Measurements from ENCODE around the gene NPPA.

DNA sequence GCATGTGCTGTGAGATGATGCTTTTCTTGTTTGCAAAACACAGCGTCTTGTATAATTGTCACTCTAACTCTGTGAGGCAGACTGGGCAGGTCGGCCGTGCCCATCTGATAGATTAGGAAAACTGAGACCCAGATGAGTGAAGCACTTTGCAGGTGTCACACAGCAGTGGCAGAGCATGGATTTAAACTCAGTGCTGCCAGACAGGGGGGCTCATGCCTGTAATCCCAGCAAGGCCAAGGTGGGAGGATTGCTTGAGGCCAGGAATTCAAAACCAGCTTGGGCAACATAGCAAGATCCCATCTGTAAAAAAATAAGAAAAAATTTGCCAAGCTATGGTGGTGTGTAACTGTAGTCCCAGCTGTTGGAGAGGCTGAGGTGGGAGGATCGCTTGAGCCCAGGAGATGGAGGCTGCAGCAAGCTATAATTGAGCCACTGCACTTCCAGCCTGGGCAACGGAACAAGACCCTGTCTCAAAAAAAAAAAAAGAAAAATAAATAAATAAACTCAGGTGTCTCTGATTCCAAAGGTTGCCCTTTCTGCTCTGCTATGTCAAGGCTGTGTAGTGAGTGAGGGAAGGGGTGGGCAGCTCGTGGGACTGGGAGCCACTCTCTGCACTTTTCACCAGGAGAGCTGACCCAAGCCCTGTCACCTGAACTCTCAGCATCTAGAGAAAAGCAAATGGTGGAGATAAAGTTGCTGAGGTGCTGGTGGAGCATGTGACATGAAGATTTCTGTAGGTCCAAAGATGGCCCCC, 44.0 kb upstream of the NPPA start:
- TF ChIP-seq, protein P1, sequence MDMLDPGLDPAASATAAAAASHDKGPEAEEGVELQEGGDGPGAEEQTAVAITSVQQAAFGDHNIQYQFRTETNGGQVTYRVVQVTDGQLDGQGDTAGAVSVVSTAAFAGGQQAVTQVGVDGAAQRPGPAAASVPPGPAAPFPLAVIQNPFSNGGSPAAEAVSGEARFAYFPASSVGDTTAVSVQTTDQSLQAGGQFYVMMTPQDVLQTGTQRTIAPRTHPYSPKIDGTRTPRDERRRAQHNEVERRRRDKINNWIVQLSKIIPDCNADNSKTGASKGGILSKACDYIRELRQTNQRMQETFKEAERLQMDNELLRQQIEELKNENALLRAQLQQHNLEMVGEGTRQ (IDR thresholded peaks at IDR 0.05; ENCODE audit: borderline replicate concordance, low read depth, low read length), result no peak
- no peak for TF ChIP-seq CUX1 (IDR thresholded peaks at IDR 0.05; ENCODE audit: insufficient replicate concordance, low read depth, low read length)
- no peak for TF ChIP-seq EZH2 (IDR thresholded peaks at IDR 0.05; ENCODE audit: borderline replicate concordance, control insufficient read depth, low read depth, low read length)
- TF ChIP-seq CTCF (IDR thresholded peaks at IDR 0.05 in 2 of 3, conservative IDR thresholded peaks at IDR 0.05 in 1 of 3; ENCODE audit: control insufficient read depth in 2 of 3, extremely low read depth in 1 of 3, insufficient read depth in 1 of 3, low read depth in 3 of 3, low read length in 3 of 3), result no peak
- no peak for TF ChIP-seq SMC3 (IDR thresholded peaks at IDR 0.05; ENCODE audit: borderline replicate concordance, low read length)
- TF ChIP-seq BCL11A (IDR thresholded peaks at IDR 0.05; ENCODE audit: low read depth, low read length), result no peak
- TF ChIP-seq HDAC2 (IDR thresholded peaks at IDR 0.05), result no peak
- no peak for TF ChIP-seq EP300 (IDR thresholded peaks at IDR 0.05; ENCODE audit: borderline replicate concordance in 1 of 2, control insufficient read depth in 1 of 2, low read depth in 2 of 2, low read length in 2 of 2)
- TF ChIP-seq, protein P2, sequence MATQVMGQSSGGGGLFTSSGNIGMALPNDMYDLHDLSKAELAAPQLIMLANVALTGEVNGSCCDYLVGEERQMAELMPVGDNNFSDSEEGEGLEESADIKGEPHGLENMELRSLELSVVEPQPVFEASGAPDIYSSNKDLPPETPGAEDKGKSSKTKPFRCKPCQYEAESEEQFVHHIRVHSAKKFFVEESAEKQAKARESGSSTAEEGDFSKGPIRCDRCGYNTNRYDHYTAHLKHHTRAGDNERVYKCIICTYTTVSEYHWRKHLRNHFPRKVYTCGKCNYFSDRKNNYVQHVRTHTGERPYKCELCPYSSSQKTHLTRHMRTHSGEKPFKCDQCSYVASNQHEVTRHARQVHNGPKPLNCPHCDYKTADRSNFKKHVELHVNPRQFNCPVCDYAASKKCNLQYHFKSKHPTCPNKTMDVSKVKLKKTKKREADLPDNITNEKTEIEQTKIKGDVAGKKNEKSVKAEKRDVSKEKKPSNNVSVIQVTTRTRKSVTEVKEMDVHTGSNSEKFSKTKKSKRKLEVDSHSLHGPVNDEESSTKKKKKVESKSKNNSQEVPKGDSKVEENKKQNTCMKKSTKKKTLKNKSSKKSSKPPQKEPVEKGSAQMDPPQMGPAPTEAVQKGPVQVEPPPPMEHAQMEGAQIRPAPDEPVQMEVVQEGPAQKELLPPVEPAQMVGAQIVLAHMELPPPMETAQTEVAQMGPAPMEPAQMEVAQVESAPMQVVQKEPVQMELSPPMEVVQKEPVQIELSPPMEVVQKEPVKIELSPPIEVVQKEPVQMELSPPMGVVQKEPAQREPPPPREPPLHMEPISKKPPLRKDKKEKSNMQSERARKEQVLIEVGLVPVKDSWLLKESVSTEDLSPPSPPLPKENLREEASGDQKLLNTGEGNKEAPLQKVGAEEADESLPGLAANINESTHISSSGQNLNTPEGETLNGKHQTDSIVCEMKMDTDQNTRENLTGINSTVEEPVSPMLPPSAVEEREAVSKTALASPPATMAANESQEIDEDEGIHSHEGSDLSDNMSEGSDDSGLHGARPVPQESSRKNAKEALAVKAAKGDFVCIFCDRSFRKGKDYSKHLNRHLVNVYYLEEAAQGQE (IDR thresholded peaks at IDR 0.05; ENCODE audit: low read depth, low read length), result no peak
- TF ChIP-seq NFIC (IDR thresholded peaks at IDR 0.05; ENCODE audit: low read depth, low read length), result no peak
- TF ChIP-seq YY1 (IDR thresholded peaks at IDR 0.05; ENCODE audit: low read depth, low read length), result no peak
- no peak for TF ChIP-seq CHD1 (IDR thresholded peaks at IDR 0.05; ENCODE audit: low read depth, low read length)
- no peak for TF ChIP-seq IKZF2 (IDR thresholded peaks at IDR 0.05)

All from GM12878 (cell line).